Progenitor cell of endocrine pancreas (in vitro differentiated cells): ENCODE data around the gene SEMA4C. TPM values are rescaled to one million over a fixed set of nuclear protein-coding genes. Genes with fewer than 3 reads are reported as not detected.

ENCODE experiments used
- DNase-seq: peaks from one replicate; pipeline ENCODE4 v3.0.0; 2021; ENCODE audit warnings: low spot score; ENCODE audit not compliant: unreplicated experiment
- H3K27ac Mint-ChIP-seq: 2 replicates; pipeline ENCODE4 v1.8.0; 2021; ENCODE audit warnings: mild to moderate bottlenecking, moderate library complexity, mixed read lengths
- H3K27me3 Mint-ChIP-seq: 2 replicates; pipeline ENCODE4 v1.8.0; 2021; ENCODE audit warnings: mixed read lengths
- H3K36me3 Mint-ChIP-seq: 2 replicates; pipeline ENCODE4 v1.8.0; 2022; ENCODE audit warnings: mixed read lengths; ENCODE audit not compliant: insufficient read depth
- H3K4me1 Mint-ChIP-seq: 2 replicates; pipeline ENCODE4 v1.8.0; 2021; ENCODE audit warnings: low read depth, mixed read lengths
- H3K4me3 Mint-ChIP-seq: 2 replicates; pipeline ENCODE4 v1.8.0; 2021; ENCODE audit warnings: low read depth, mild to moderate bottlenecking, moderate library complexity, mixed read lengths
- H3K9me3 Mint-ChIP-seq: 2 replicates; pipeline ENCODE4 v1.8.0; 2021; ENCODE audit warnings: low read depth, mixed read lengths
- CTCF ChIP-seq: fragments of 200-600 bp; sonication (generic); IDR thresholded peaks from one replicate; pipeline ENCODE4 v1.5.0; 2021; ENCODE audit warnings: antibody characterized with exemption, mild to moderate bottlenecking; ENCODE audit not compliant: unreplicated experiment
- total RNA-seq: library from RNA; stranded (reverse); gene quantifications from 2 replicates; pipeline ENCODE4 v1.2.1, GENCODE V29; 2021

The SEMA4C gene
- total RNA-seq, 1 donor from 2014 or later: 75.0 TPM

- H3K4me3 Mint-ChIP-seq: no peak overlapping the region
- no peak for DNase-seq
- no peaks in the 10 kb centered on the region for H3K9me3 Mint-ChIP-seq
- H3K4me1 Mint-ChIP-seq: peaks cover 3% of the 10 kb centered on the region
- H3K27me3 Mint-ChIP-seq: peaks cover 25% of the 10 kb centered on the region
- H3K36me3 Mint-ChIP-seq: no peaks in the 10 kb centered on the region
- no peak for TF ChIP-seq CTCF
- no peak overlapping the region for H3K27ac Mint-ChIP-seq
Observed at GRCh38 chr2:96882230-96882629, 12.3 kb upstream of the SEMA4C start.

- H3K9me3 Mint-ChIP-seq: no peaks in the 10 kb centered on the region
- no peak overlapping the region for H3K27ac Mint-ChIP-seq
- no peak overlapping the region for H3K4me3 Mint-ChIP-seq
- TF ChIP-seq CTCF: no peak
- H3K4me1 Mint-ChIP-seq: peaks cover 2% of the 10 kb centered on the region
- H3K36me3 Mint-ChIP-seq: no peaks in the 10 kb centered on the region
- DNase-seq: no peak
- peaks cover 25% of the 10 kb centered on the region for H3K27me3 Mint-ChIP-seq
Observed at GRCh38 chr2:96881349-96882195, 11.7 kb upstream of the SEMA4C start.

- H3K27ac Mint-ChIP-seq: no peak overlapping the region
- H3K27me3 Mint-ChIP-seq: peaks cover 23% of the 10 kb centered on the region
- no peak overlapping the region for H3K4me3 Mint-ChIP-seq
- H3K4me1 Mint-ChIP-seq: peaks cover 2% of the 10 kb centered on the region
- no peaks in the 10 kb centered on the region for H3K9me3 Mint-ChIP-seq
- no peaks in the 10 kb centered on the region for H3K36me3 Mint-ChIP-seq
- DNase-seq: no peak
- no peak for TF ChIP-seq CTCF
Observed at GRCh38 chr2:96880891-96881273, 11.0 kb upstream of the SEMA4C start.

GRCh38 chr2:96879545-96880040 lies 9.7 kb upstream of the SEMA4C start:
- no peak for DNase-seq
- no peaks in the 10 kb centered on the region for H3K9me3 Mint-ChIP-seq
- H3K27me3 Mint-ChIP-seq: peaks cover 27% of the 10 kb centered on the region
- no peaks in the 10 kb centered on the region for H3K36me3 Mint-ChIP-seq
- no peak overlapping the region for H3K27ac Mint-ChIP-seq
- no peak overlapping the region for H3K4me3 Mint-ChIP-seq
- peaks cover 4% of the 10 kb centered on the region for H3K4me1 Mint-ChIP-seq
- no peak for TF ChIP-seq CTCF

- Mint-ChIP-seq H3K4me3 (no peak overlapping the region), H3K4me1 (peaks cover 7% of the 10 kb centered on the region), H3K36me3 (no peaks in the 10 kb centered on the region), H3K9me3 (no peaks in the 10 kb centered on the region), H3K27me3 (peaks cover 32% of the 10 kb centered on the region), H3K27ac (no peak overlapping the region)
- no peak for DNase-seq
- TF ChIP-seq CTCF: no peak
Observed at GRCh38 chr2:96878796-96879544, 9.1 kb upstream of the SEMA4C start.
